Mesenchymal stem cell (in vitro differentiated cells and primary cell): ENCODE data around the gene RHAG.

Experiments
- DNase-seq: peaks from one replicate; pipeline ENCODE4 v3.0.0-alpha.2; 2013
- H2AFZ ChIP-seq: one replicate; pipeline ENCODE4 v1.6.1; 2013; ENCODE audit warnings: low read depth, mild to moderate bottlenecking, control low read depth, inconsistent platforms, low read length, moderate library complexity
- H2AK5ac ChIP-seq: 2 replicates; pipeline ENCODE4 v1.6.1; 2013; ENCODE audit warnings: low read length, moderate library complexity, mild to moderate bottlenecking, inconsistent platforms; ENCODE audit not compliant: severe bottlenecking
- H2BK120ac ChIP-seq: one replicate; pipeline ENCODE4 v1.6.1; 2013; ENCODE audit warnings: low read depth, mild to moderate bottlenecking, inconsistent platforms, low read length, moderate library complexity
- H2BK12ac ChIP-seq, 2 experiments: one replicate each; pipeline ENCODE4 v1.6.1; 2013; ENCODE audit warnings: inconsistent platforms in 2 of 2, low read length in 2 of 2, mild to moderate bottlenecking in 2 of 2, moderate library complexity in 2 of 2, control low read depth in 1 of 2
- H2BK15ac ChIP-seq: one replicate; pipeline ENCODE4 v1.6.1; 2013; ENCODE audit warnings: mild to moderate bottlenecking, low read depth, inconsistent platforms; ENCODE audit not compliant: poor library complexity, severe bottlenecking
- H2BK5ac ChIP-seq: 2 replicates; pipeline ENCODE4 v1.6.1; 2013; ENCODE audit warnings: low read depth, mild to moderate bottlenecking, low read length, control low read depth, inconsistent platforms; ENCODE audit not compliant: poor library complexity, severe bottlenecking
- H3K14ac ChIP-seq, 2 experiments: one replicate each; pipeline ENCODE4 v1.6.1; 2013; ENCODE audit warnings: inconsistent platforms in 2 of 2, low read length in 2 of 2, control low read depth in 1 of 2, mild to moderate bottlenecking in 1 of 2, moderate library complexity in 1 of 2
- H3K18ac ChIP-seq, 2 experiments: one replicate each; pipeline ENCODE4 v1.6.1; 2013; ENCODE audit warnings: inconsistent platforms in 2 of 2, low read length in 2 of 2, control low read depth in 1 of 2, low read depth in 1 of 2, mild to moderate bottlenecking in 1 of 2
- H3K23ac ChIP-seq, 2 experiments: one replicate each; pipeline ENCODE4 v1.6.1; 2013; ENCODE audit warnings: inconsistent platforms in 2 of 2, low read length in 2 of 2, mild to moderate bottlenecking in 2 of 2, moderate library complexity in 2 of 2, control low read depth in 1 of 2
- H3K27ac ChIP-seq: 2 replicates; pipeline ENCODE4 v1.5.1; 2013; ENCODE audit warnings: mild to moderate bottlenecking, moderate library complexity, low read length, control low read depth, inconsistent platforms; ENCODE audit not compliant: poor library complexity, severe bottlenecking
- H3K27me3 ChIP-seq, 2 experiments: 2 replicates each; pipeline versions ENCODE4 v1.6.1 to v1.7.0; 2013; ENCODE audit warnings: low read length in 2 of 2, mild to moderate bottlenecking in 2 of 2, moderate library complexity in 2 of 2, control low read depth in 1 of 2, inconsistent platforms in 1 of 2; ENCODE audit not compliant: control insufficient read depth in 1 of 2, insufficient read depth in 1 of 2
- H3K36me3 ChIP-seq, 2 experiments: 2 replicates each; pipeline versions ENCODE4 v1.6.1 to v1.7.0; 2013; ENCODE audit warnings: low read length in 2 of 2, control low read depth in 1 of 2, inconsistent platforms in 1 of 2, low read depth in 1 of 2, mild to moderate bottlenecking in 1 of 2; ENCODE audit not compliant: insufficient read depth in 2 of 2, control insufficient read depth in 1 of 2
- H3K4ac ChIP-seq, 2 experiments: one replicate each; pipeline ENCODE4 v1.6.1; 2013; ENCODE audit warnings: inconsistent platforms in 2 of 2, low read length in 2 of 2, mild to moderate bottlenecking in 2 of 2, moderate library complexity in 2 of 2, control low read depth in 1 of 2, low read depth in 1 of 2
- H3K4me1 ChIP-seq: 2 replicates; pipeline ENCODE4 v1.6.1; 2013; ENCODE audit warnings: low read depth, low read length, control low read depth; ENCODE audit not compliant: control insufficient read depth, insufficient read depth
- H3K4me2 ChIP-seq: 2 replicates; pipeline ENCODE4 v1.6.1; 2013; ENCODE audit warnings: low read length, mild to moderate bottlenecking, inconsistent platforms; ENCODE audit not compliant: poor library complexity, severe bottlenecking
- H3K4me3 ChIP-seq, 2 experiments: 2 replicates each; pipeline versions ENCODE4 v1.5.1 to v1.7.0; 2013; ENCODE audit warnings: low read length in 2 of 2, mild to moderate bottlenecking in 2 of 2, control low read depth in 1 of 2, low read depth in 1 of 2; ENCODE audit not compliant: insufficient read depth in 1 of 2
- H3K79me1 ChIP-seq: replicated peaks from 2 replicates; pipeline ENCODE4 v1.6.1; 2013; ENCODE audit warnings: mild to moderate bottlenecking, control low read depth, low read length, inconsistent platforms; ENCODE audit not compliant: poor library complexity, severe bottlenecking
- H3K9ac ChIP-seq: 2 replicates; pipeline ENCODE4 v1.7.0; 2013; ENCODE audit warnings: mild to moderate bottlenecking, low read length, moderate library complexity
- H3K9me3 ChIP-seq: 2 replicates; pipeline ENCODE4 v1.7.0; 2013; ENCODE audit warnings: mild to moderate bottlenecking, low read length; ENCODE audit not compliant: control insufficient read depth
- H4K8ac ChIP-seq: one replicate; pipeline ENCODE4 v1.6.1; 2013; ENCODE audit warnings: inconsistent platforms, mild to moderate bottlenecking, low read length, moderate library complexity
- H4K91ac ChIP-seq: one replicate; pipeline ENCODE4 v1.6.1; 2013; ENCODE audit warnings: mild to moderate bottlenecking, low read length, inconsistent platforms
- WGBS: methylation state at CpG from one replicate; pipeline ENCODE4 v1.1.7; 2013; ENCODE audit warnings: mixed read lengths; 5-methylcytosine and 5-hydroxymethylcytosine counted together

Gene RHAG

DNA sequence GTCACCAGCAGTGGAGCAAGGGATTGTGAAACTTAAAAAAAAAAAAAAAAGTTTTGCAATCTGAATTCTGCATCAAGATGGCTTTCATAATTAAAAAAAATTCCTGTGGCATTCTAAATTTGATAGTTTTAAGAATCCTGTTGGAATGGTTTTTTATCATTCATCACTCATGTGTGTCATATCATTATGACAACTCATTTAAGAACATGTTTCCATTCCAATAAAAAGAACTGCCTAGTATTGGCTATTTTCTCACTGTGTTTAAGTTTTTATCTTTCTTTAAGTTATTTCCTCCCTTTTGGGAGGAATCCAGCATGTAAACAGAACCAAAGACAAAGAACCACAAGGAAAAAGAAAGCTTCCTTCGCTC, 26.2 kb upstream of the RHAG start:
- Histone ChIP-seq H3K79me1 (no peaks in the 10 kb centered on the region), H3K4me2 (no peak overlapping the region), H3K23ac (no peak overlapping the region), H2BK120ac (no peak overlapping the region), H4K8ac (no peak overlapping the region), H3K27ac (no peak overlapping the region), H3K9me3 (no peaks in the 10 kb centered on the region), H2BK15ac (no peak overlapping the region), H3K18ac (no peak overlapping the region), H3K36me3 (no peaks in the 10 kb centered on the region), H2AFZ (no peak overlapping the region), H3K4me3 (no peak overlapping the region), H3K27me3 (no peaks in the 10 kb centered on the region), H2AK5ac (no peak overlapping the region), H3K4me1 (no peaks in the 10 kb centered on the region), H2BK5ac (no peak overlapping the region), H2BK12ac (no peak overlapping the region), H4K91ac (no peak overlapping the region), H3K9ac (no peak overlapping the region), H3K14ac (no peak overlapping the region), H3K4ac (no peak overlapping the region)
- peak; percentile 38 for DNase-seq
- no CpG with 5 or more reads among the region's 1 CpG for WGBS

DNA sequence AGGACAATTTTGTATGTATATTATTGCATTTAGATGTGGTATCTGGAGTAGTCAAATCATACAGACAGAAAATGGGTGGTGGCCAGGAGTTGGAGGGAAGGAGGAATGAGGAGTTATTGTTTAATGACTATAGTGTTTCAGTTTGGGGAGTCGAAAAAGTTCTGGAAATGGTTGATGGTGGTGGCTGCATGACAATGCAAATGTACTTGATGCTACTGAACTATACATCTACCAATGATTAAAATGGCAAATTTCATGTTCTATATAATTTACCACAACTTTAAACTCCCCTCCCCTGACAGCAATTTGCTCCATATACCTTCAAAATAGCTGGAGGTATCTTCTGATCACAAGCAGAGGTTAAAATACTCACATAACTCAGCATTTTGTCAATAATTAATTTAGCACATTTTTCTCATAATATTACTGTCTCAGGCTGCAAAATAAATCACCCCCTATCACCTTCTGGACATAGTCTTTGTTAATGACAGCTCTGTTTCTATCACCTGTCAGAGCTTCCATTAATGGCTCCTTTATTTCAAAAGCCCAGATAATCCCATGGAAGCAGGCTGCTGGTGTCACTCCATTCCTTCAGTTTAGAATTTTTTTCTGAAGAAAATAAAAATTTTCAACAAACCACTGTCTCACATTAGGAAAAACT, 25.7 kb upstream of the RHAG start:
- H3K36me3 ChIP-seq = no peaks in the 10 kb centered on the region
- no peak overlapping the region for H3K14ac ChIP-seq
- no peak for DNase-seq
- H3K27ac ChIP-seq = no peak overlapping the region
- no peak overlapping the region for H2BK15ac ChIP-seq
- H3K4me2 ChIP-seq = no peak overlapping the region
- H2BK5ac ChIP-seq = no peak overlapping the region
- no peak overlapping the region for H2AFZ ChIP-seq
- no CpG with 5 or more reads among the region's 1 CpG for WGBS
- H3K9ac ChIP-seq = no peak overlapping the region
- H3K27me3 ChIP-seq = no peaks in the 10 kb centered on the region
- no peak overlapping the region for H3K23ac ChIP-seq
- no peak overlapping the region for H3K4ac ChIP-seq
- no peak overlapping the region for H3K18ac ChIP-seq
- H2BK120ac ChIP-seq = no peak overlapping the region
- no peak overlapping the region for H2AK5ac ChIP-seq
- H2BK12ac ChIP-seq = no peak overlapping the region
- H3K9me3 ChIP-seq = no peaks in the 10 kb centered on the region
- H3K4me3 ChIP-seq = no peak overlapping the region
- no peaks in the 10 kb centered on the region for H3K79me1 ChIP-seq
- H3K4me1 ChIP-seq = no peaks in the 10 kb centered on the region
- H4K8ac ChIP-seq = no peak overlapping the region
- no peak overlapping the region for H4K91ac ChIP-seq

DNA sequence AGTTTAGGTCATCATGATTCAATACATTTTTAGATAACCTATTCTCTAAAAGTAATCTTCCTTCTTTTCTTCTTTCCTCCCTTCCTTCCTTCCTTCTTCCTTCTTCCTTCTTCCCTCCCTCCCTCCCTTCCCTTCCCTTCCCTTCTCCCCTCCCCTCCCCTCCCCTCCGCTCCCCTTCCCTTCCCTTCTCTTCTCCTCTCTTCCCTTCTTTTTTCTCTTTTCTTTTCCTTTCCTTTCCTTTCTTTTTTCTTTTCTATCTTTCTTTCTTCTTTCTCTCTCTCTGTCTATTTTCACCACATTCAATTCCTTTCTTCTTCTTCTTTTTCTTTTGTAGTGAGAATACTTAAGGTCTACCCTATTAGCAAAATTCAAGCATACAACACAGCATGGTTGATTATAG, 17.3 kb upstream of the RHAG start:
- Histone ChIP-seq H3K36me3 (no peaks in the 10 kb centered on the region), H2BK15ac (no peak overlapping the region), H2AK5ac (no peak overlapping the region), H2AFZ (no peak overlapping the region), H2BK120ac (no peak overlapping the region), H3K18ac (no peak overlapping the region), H4K8ac (no peak overlapping the region), H2BK5ac (no peak overlapping the region), H3K9ac (no peak overlapping the region), H3K27ac (no peak overlapping the region), H3K79me1 (no peaks in the 10 kb centered on the region), H3K4ac (no peak overlapping the region), H3K4me3 (no peak overlapping the region), H3K9me3 (no peaks in the 10 kb centered on the region), H3K23ac (no peak overlapping the region), H3K4me2 (no peak overlapping the region), H2BK12ac (no peak overlapping the region), H3K4me1 (no peaks in the 10 kb centered on the region), H3K14ac (no peak overlapping the region), H4K91ac (no peak overlapping the region), H3K27me3 (no peaks in the 10 kb centered on the region)
- no peak for DNase-seq
- WGBS = 100% methylated on average over 1 of the region's 1 CpG

DNA sequence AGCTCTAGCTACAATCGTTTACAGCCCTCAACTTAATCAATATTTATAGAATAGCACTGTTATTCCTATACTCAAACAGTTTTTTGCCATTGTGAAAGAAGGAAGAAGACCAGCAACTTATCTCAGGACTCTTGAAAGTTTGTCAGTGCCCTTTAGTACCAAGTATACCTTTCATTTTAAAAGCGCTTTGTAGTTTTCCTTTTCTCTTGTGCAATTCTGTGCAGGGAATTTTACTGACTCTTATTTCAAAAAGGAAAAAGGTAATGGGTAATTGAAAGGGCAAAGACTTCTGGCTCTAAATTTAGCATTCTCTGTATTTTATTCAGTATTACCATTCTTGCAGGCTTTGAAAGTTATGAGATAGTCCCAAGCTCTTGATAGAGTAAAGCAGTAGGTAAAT, 16.8 kb upstream of the RHAG start:
- H2AK5ac ChIP-seq = no peak overlapping the region
- H3K4ac ChIP-seq = no peak overlapping the region
- WGBS = 63% methylated on average over 1 of the region's 2 CpGs
- H2BK120ac ChIP-seq = no peak overlapping the region
- H3K4me1 ChIP-seq = no peaks in the 10 kb centered on the region
- H2BK15ac ChIP-seq = no peak overlapping the region
- no peak overlapping the region for H3K27ac ChIP-seq
- H3K18ac ChIP-seq = no peak overlapping the region
- H3K9me3 ChIP-seq = no peaks in the 10 kb centered on the region
- H3K36me3 ChIP-seq = no peaks in the 10 kb centered on the region
- no peaks in the 10 kb centered on the region for H3K79me1 ChIP-seq
- no peak overlapping the region for H3K4me2 ChIP-seq
- H2BK12ac ChIP-seq = no peak overlapping the region
- no peak overlapping the region for H2AFZ ChIP-seq
- no peak overlapping the region for H3K14ac ChIP-seq
- DNase-seq = no peak
- H3K4me3 ChIP-seq = no peak overlapping the region
- no peak overlapping the region for H4K91ac ChIP-seq
- no peak overlapping the region for H4K8ac ChIP-seq
- H3K23ac ChIP-seq = no peak overlapping the region
- H3K9ac ChIP-seq = no peak overlapping the region
- no peak overlapping the region for H2BK5ac ChIP-seq
- H3K27me3 ChIP-seq = no peaks in the 10 kb centered on the region
